Gastrocnemius medialis (tissue), 4 donors: Measurements from ENCODE around the gene CACNA1S. TPM values are rescaled to one million over a fixed set of nuclear protein-coding genes. Genes with fewer than 3 reads are reported as not detected.

Experiments
- ATAC-seq, 2 donors: fragments of 150-250 bp; one replicate each; pipeline ENCODE4 v1.9.1; 2016
- DNase-seq, 2 donors: peaks; one replicate each; pipeline ENCODE4 v3.0.0-alpha.2; 2019
- H3K27ac ChIP-seq, 4 donors: fragments of 200-600 bp; sonication (generic); 1 replicate in 1 of 4; 2 replicates in 3 of 4; pipeline ENCODE4 v1.5.1; 2016 to 2018; ENCODE audit warnings: mild to moderate bottlenecking in 2 of 4, moderate library complexity in 1 of 4
- H3K27me3 ChIP-seq, 3 donors: fragments of 200-600 bp; sonication (generic) in 2 of 3; 1 replicate in 1 of 3; 2 replicates in 2 of 3; pipeline versions ENCODE4 v1.5.1 to v1.6.0; 2016 to 2019; ENCODE audit warnings: mild to moderate bottlenecking in 1 of 3, moderate library complexity in 1 of 3
- H3K36me3 ChIP-seq, 2 donors: fragments of 200-600 bp; sonication (generic) in 1 of 2; one replicate each; pipeline ENCODE4 v1.5.1; 2017 to 2018
- H3K4me1 ChIP-seq, 2 donors: fragments of 200-600 bp; sonication (generic) in 1 of 2; one replicate each; pipeline ENCODE4 v1.5.1; 2016 to 2017; ENCODE audit warnings: mild to moderate bottlenecking in 2 of 2
- H3K4me3 ChIP-seq, 4 donors: fragments of 200-600 bp; sonication (generic) in 3 of 4; 1 replicate in 1 of 4; 2 replicates in 3 of 4; pipeline ENCODE4 v1.5.1; 2016 to 2019; ENCODE audit warnings: mild to moderate bottlenecking in 2 of 4
- H3K9me3 ChIP-seq, 3 donors: fragments of 200-600 bp; sonication (generic) in 2 of 3; 1 replicate in 1 of 3; 2 replicates in 2 of 3; pipeline ENCODE4 v1.5.1; 2016 to 2019
- POLR2A ChIP-seq, 2 donors: fragments of 450-650 bp; IDR thresholded peaks; one replicate each; pipeline ENCODE4 v1.6.1; 2017; ENCODE audit warnings: antibody characterized with exemption in 2 of 2, mild to moderate bottlenecking in 2 of 2, moderate library complexity in 2 of 2
- in situ Hi-C, 4 donors: fragments of 200-750 bp; cut with MboI; loops; one replicate each; pipeline versions ENCODE4 v1.15.0 to v1.8.0; 2017; ENCODE audit warnings: low sequenced_read_pairs in 4 of 4
- intact Hi-C: fragments of 100-400 bp; cut with DNase I; formaldehyde crosslinking; loops from one replicate; pipeline ENCODE4 v1.15.1; 2023; ENCODE audit warnings: low total_unique reads
- total RNA-seq, 4 donors: library from RNA; depleted of rRNA; stranded (reverse); fragments of >200 nt; gene quantifications; one replicate each; pipeline versions ENCODE4 v1.1.0 to v1.2.3, GENCODE V29; 2016
- TF ChIP-seq, protein P1 (sequence below), 5 experiments: fragments of 450-650 bp in 3 of 5; fragments of 200-600 bp in 2 of 5; sonication (generic) in 2 of 5; IDR thresholded peaks in 4 of 5; conservative IDR thresholded peaks in 1 of 5; 1 replicate in 4 of 5; 2 replicates in 1 of 5; pipeline ENCODE4 v1.5.1; 2016 to 2019; ENCODE audit warnings: antibody characterized with exemption in 5 of 5, mild to moderate bottlenecking in 3 of 5, moderate library complexity in 3 of 5

CACNA1S gene
- total RNA-seq, 4 donors from 2014 or later, result 74.3 to 93.5 (median 81.2) TPM

DNA sequence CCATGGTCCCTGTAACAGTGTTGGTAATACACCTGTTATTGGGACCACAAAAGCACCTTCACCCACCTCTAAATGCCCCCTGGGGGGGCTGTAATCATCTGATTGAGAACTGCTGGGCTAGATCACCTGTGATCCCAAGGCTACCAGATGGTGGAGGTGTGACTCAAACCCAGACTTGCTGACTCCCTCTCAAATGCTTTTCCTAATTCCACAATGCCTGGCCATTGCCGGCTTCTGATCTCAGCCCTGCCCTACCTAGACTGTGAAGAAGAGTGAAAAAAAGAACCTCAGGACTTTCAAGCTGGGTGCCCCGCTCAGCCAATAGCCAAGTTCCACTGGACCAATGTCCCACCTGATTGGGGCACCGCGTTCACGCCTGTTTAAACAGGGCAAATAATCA lies 32.5 kb upstream of the CACNA1S start:
- Histone ChIP-seq H3K27me3 (no peaks in the 10 kb centered on the region), H3K4me3 (no peak overlapping the region), H3K4me1 (peaks cover 2 to 6% of the 10 kb centered on the region in 2 donors), H3K36me3 (peaks cover 0 to 26% of the 10 kb centered on the region in 2 donors), H3K27ac (no peak overlapping the region), H3K9me3 (no peaks in the 10 kb centered on the region)
- in situ Hi-C loops, result loop anchor here in 1 of 4 donors (10.0 kb wide), 1 partner anchor 80 kb away; no protein-coding TSS in a partner anchor
- no peak for DNase-seq
- no peak for ATAC-seq
- TF ChIP-seq, protein P1, sequence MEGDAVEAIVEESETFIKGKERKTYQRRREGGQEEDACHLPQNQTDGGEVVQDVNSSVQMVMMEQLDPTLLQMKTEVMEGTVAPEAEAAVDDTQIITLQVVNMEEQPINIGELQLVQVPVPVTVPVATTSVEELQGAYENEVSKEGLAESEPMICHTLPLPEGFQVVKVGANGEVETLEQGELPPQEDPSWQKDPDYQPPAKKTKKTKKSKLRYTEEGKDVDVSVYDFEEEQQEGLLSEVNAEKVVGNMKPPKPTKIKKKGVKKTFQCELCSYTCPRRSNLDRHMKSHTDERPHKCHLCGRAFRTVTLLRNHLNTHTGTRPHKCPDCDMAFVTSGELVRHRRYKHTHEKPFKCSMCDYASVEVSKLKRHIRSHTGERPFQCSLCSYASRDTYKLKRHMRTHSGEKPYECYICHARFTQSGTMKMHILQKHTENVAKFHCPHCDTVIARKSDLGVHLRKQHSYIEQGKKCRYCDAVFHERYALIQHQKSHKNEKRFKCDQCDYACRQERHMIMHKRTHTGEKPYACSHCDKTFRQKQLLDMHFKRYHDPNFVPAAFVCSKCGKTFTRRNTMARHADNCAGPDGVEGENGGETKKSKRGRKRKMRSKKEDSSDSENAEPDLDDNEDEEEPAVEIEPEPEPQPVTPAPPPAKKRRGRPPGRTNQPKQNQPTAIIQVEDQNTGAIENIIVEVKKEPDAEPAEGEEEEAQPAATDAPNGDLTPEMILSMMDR (IDR thresholded peaks at IDR 0.05 in 4 of 5, conservative IDR thresholded peaks at IDR 0.05 in 1 of 5), result no peak
- TF ChIP-seq POLR2A (IDR thresholded peaks at IDR 0.05), result no peak
- intact Hi-C loops, result no loop called here

DNA sequence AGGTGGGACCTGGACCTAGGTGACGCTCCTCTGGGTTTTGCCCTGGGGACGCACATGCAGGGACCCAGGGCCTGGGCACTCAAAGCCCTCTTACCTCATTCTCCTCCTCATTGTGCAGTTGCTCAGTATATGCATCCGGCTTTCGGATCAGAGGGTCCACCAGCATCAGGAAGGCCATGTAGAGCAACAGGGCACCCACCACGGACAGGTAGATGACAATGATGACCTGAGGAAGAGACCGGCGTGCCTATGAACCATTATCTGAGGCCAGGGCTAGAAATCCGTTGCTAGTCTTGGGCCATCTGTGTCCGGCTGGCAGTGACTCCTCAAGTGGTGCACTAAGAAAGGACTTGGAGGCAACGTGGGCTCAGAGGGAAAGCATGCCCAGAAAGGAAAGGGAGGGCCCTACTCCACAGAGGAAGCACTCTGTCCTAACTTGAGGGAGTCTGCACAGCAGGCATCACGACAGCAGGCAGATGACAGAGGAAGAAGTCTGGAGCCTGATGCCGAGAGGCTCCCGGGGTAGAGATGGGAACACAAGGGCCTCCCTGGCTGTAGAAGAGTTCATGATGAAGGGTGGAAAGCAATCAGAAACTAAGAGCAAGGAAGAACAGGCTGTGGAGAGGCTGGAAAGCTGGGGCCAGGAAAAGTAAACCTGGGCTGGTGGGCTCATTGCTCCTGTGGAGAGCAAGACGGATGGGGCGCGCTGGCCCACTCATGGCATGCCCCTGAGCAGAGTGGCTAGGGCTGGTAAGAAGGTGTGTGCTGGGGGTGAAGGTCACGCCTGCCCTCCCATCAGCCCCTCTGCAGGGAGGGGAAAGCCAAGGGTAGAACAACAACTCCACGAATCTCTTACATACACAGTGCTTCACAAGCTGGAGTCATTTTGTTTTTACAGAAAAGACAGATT lies 31.8 kb upstream of the CACNA1S start:
- TF ChIP-seq POLR2A (IDR thresholded peaks at IDR 0.05), result no peak
- TF ChIP-seq, protein P1 (IDR thresholded peaks at IDR 0.05 in 4 of 5, conservative IDR thresholded peaks at IDR 0.05 in 1 of 5), result no peak

DNA sequence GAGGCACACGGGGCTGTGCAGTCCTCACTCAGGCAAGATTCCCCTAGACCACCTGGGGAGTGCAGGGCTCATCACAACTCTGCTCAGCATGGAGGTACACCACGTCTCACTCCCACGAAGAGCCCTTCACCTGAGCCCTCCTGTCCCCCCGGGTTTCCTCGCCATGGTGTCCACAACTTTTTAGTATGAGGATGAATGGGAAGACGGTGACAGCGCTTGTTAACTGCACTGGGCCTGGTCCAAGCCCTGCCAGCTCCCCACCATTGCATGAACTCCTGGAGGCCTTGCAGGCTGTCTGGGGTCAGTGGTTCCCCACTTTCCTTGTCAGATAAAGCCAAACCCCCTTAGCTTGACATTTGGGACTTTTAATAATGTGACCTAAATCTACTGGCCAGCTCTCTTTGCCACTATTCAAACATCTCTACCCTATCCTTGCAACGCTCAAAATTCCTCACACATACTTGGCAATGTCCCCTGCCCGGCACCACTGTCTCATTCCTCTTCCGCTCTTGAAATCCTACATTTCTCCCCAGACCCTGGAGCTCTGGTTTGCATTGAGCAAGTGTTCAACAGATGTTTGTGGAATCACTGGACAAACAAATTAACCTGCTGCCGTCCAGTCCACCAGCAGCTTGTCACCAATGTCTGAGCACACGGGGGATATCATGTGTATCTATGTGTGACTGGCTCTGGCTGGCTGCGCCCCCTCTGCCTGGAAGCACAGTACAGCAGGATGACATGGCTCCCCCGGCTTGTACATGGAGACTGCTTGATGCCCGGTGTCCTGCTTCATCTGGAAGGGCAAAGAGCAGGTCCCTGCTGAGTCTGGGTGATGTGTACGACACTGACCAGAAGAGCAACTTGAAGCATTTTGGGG lies 30.9 kb upstream of the CACNA1S start:
- H3K4me1 ChIP-seq, result peaks cover 0 to 3% of the 10 kb centered on the region in 2 donors
- H3K36me3 ChIP-seq, result peaks cover 0 to 26% of the 10 kb centered on the region in 2 donors
- intact Hi-C loops (no loop called here), in situ Hi-C loops (loop anchor here in 1 of 4 donors (10.0 kb wide), 1 partner anchor 82 kb away; no protein-coding TSS in a partner anchor)
- DNase-seq (no peak), ATAC-seq (no peak)
- H3K27ac ChIP-seq, result no peak overlapping the region
- H3K9me3 ChIP-seq, result no peaks in the 10 kb centered on the region
- no peak overlapping the region for H3K4me3 ChIP-seq
- TF ChIP-seq, protein P1 (IDR thresholded peaks at IDR 0.05 in 4 of 5, conservative IDR thresholded peaks at IDR 0.05 in 1 of 5), result no peak
- no peak for TF ChIP-seq POLR2A (IDR thresholded peaks at IDR 0.05)
- H3K27me3 ChIP-seq, result no peaks in the 10 kb centered on the region

More for the DNA sequence above, 31.8 kb upstream of the CACNA1S start:
- no peak overlapping the region for H3K4me3 ChIP-seq
- H3K36me3 ChIP-seq, result peaks cover 0 to 26% of the 10 kb centered on the region in 2 donors
- no peaks in the 10 kb centered on the region for H3K9me3 ChIP-seq
- H3K4me1 ChIP-seq, result no peaks in the 10 kb centered on the region
- ATAC-seq (no peak), DNase-seq (no peak)
- no peaks in the 10 kb centered on the region for H3K27me3 ChIP-seq
- H3K27ac ChIP-seq, result no peak overlapping the region
- intact Hi-C loops, result no loop called here
- in situ Hi-C loops, result loop anchor here in 1 of 4 donors (10.0 kb wide), 1 partner anchor 81 kb away; no protein-coding TSS in a partner anchor

DNA sequence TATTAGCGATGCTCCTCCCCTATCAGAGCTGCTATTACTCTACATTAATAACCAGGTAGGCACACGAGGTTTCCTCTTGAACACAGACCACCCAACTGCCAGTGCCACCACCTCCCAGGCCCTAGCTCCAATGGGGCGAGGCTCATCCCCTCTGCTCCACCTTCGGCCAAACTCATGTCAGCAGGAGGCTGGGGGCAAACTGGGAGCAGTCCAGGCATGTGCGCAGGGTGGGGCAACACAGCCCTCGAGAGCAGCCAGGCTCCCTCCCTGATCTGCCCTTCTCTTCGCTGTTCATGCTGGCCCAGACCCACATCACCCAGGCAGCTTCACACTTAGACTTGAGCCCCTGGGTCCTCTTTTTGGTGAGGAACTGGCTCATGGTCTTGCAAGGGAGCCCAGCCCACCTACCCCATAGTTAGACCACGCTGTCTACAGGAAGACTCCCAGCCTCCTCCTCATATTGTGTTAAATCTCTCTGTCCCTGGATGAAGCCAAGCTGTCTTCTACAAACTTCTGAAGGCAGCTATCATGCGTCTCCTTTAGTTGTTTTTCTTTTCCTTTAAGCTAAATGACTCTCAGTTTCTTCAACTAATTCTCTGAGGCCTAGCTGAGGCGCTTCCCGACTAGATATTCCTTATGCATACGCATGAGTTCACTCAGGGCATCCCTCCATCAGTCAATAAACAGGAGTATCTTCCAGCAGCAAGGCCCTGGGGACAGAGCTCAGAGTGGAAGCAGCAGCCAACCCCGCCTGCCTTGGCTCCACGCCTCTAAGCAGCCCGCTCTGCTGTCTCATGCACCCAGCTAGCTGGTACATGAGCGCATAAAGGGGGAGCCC lies 30.0 kb upstream of the CACNA1S start:
- peaks cover 2 to 7% of the 10 kb centered on the region in 2 donors for H3K4me1 ChIP-seq
- no peaks in the 10 kb centered on the region for H3K27me3 ChIP-seq
- no peak overlapping the region for H3K27ac ChIP-seq
- H3K9me3 ChIP-seq, result no peaks in the 10 kb centered on the region
- no peak overlapping the region for H3K4me3 ChIP-seq
- no peak for TF ChIP-seq POLR2A (IDR thresholded peaks at IDR 0.05)
- TF ChIP-seq, protein P1 (IDR thresholded peaks at IDR 0.05 in 4 of 5, conservative IDR thresholded peaks at IDR 0.05 in 1 of 5), result no peak
- no peak for ATAC-seq
- intact Hi-C loops (no loop called here), in situ Hi-C loops (loop anchor here in 1 of 4 donors (10.0 kb wide), 1 partner anchor 83 kb away; no protein-coding TSS in a partner anchor)
- no peak for DNase-seq
- peaks cover 0 to 26% of the 10 kb centered on the region in 2 donors for H3K36me3 ChIP-seq
